ENCODE results near the gene VAV1. TPM values are rescaled to one million over a fixed set of nuclear protein-coding genes. Genes with fewer than 3 reads are reported as not detected.

VAV1 gene
- total RNA-seq, 1 donor from 2014 or later: not detected

DNA sequence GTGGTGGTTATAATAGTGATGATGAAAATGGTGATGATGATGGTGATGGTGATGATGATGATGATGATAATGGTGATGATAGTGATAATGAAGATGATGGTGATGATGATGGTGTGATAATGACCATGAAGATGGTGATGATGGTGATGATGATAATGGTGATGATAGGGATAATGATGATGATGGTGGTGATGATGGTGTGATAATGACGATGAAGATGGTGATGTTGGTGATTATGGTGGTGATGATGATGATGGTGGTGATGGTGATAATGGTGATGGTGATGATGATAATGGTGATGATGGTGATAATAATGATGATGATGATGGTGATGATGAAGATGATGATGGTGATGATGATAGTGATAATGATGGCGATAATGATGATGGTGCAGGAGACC lies 116.5 kb downstream of the VAV1 start:
- peaks cover 3% of the 10 kb centered on the region for H3K27me3 Mint-ChIP-seq (ENCODE audit: unreplicated experiment)
- peak overlapping the region; percentile 2 for H3K4me3 Mint-ChIP-seq (ENCODE audit: unreplicated experiment)
- TF ChIP-seq, protein P1, sequence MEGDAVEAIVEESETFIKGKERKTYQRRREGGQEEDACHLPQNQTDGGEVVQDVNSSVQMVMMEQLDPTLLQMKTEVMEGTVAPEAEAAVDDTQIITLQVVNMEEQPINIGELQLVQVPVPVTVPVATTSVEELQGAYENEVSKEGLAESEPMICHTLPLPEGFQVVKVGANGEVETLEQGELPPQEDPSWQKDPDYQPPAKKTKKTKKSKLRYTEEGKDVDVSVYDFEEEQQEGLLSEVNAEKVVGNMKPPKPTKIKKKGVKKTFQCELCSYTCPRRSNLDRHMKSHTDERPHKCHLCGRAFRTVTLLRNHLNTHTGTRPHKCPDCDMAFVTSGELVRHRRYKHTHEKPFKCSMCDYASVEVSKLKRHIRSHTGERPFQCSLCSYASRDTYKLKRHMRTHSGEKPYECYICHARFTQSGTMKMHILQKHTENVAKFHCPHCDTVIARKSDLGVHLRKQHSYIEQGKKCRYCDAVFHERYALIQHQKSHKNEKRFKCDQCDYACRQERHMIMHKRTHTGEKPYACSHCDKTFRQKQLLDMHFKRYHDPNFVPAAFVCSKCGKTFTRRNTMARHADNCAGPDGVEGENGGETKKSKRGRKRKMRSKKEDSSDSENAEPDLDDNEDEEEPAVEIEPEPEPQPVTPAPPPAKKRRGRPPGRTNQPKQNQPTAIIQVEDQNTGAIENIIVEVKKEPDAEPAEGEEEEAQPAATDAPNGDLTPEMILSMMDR (IDR thresholded peaks at IDR 0.05; ENCODE audit: partially characterized antibody, unreplicated experiment): no peak
- DNase-seq: no peak
- peaks cover 16% of the 10 kb centered on the region for H3K9me3 Mint-ChIP-seq (ENCODE audit: unreplicated experiment)
- no peak overlapping the region for H3K27ac Mint-ChIP-seq (ENCODE audit: unreplicated experiment)
- H3K36me3 Mint-ChIP-seq (ENCODE audit: unreplicated experiment): peaks cover 19% of the 10 kb centered on the region
- no peaks in the 10 kb centered on the region for H3K4me1 Mint-ChIP-seq (ENCODE audit: low read depth, unreplicated experiment)

DNA sequence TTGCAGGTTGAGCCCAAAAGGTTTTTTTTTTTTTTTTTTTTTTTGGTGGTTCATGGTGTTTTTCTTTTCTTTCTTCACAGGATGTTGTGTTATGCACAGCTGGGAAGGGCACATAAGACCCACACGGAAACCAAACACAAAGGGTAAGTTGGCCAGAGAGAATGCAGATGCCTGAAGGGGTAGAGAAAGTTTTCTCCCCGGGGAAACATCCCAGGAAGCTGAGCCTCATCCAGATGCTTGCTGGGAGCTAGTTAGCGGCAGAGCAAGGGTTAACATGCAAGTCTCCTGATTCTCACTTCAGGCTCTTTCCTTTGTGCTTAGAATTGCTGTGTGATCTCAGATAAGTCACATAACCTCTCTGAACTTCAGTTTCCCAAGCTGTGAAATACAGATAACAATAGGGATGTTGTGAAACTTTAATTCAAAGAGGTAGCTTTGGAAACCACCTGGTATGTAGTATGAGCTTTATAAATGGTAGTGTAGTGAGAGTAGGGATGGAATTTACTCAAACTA lies 117.9 kb downstream of the VAV1 start:
- H3K4me1 Mint-ChIP-seq (ENCODE audit: low read depth, unreplicated experiment): no peaks in the 10 kb centered on the region
- peaks cover 4% of the 10 kb centered on the region for H3K27me3 Mint-ChIP-seq (ENCODE audit: unreplicated experiment)
- H3K4me3 Mint-ChIP-seq (ENCODE audit: unreplicated experiment): no peak overlapping the region
- no peak overlapping the region for H3K27ac Mint-ChIP-seq (ENCODE audit: unreplicated experiment)
- TF ChIP-seq, protein P1 (IDR thresholded peaks at IDR 0.05; ENCODE audit: partially characterized antibody, unreplicated experiment): no peak
- H3K36me3 Mint-ChIP-seq (ENCODE audit: unreplicated experiment): peaks cover 30% of the 10 kb centered on the region
- no peak for DNase-seq
- peaks cover 22% of the 10 kb centered on the region for H3K9me3 Mint-ChIP-seq (ENCODE audit: unreplicated experiment)

DNA sequence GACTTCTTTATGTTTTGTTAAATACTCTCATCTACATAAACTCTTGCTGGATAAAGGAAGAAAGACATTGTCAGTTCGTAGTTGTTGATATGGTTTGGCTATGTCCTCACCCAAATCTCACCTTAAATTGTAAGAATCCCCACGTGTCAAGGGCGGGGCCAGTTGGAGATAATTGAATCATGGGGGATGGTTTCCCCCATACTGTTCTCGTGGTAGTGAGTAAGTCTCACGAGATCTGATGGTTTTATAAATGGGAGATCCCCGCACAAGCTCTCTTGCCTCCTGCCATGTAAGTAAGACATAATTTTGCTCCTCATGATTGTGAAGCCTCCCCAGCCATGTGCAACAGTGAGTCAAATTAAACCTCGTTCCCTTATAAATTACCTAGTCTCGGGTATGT lies 118.4 kb downstream of the VAV1 start:
- H3K4me1 Mint-ChIP-seq (ENCODE audit: low read depth, unreplicated experiment): no peaks in the 10 kb centered on the region
- no peak for DNase-seq
- H3K9me3 Mint-ChIP-seq (ENCODE audit: unreplicated experiment): peaks cover 22% of the 10 kb centered on the region
- no peak overlapping the region for H3K4me3 Mint-ChIP-seq (ENCODE audit: unreplicated experiment)
- TF ChIP-seq, protein P1 (IDR thresholded peaks at IDR 0.05; ENCODE audit: partially characterized antibody, unreplicated experiment): no peak
- H3K27ac Mint-ChIP-seq (ENCODE audit: unreplicated experiment): no peak overlapping the region
- H3K27me3 Mint-ChIP-seq (ENCODE audit: unreplicated experiment): peaks cover 4% of the 10 kb centered on the region
- peaks cover 30% of the 10 kb centered on the region for H3K36me3 Mint-ChIP-seq (ENCODE audit: unreplicated experiment)

DNA sequence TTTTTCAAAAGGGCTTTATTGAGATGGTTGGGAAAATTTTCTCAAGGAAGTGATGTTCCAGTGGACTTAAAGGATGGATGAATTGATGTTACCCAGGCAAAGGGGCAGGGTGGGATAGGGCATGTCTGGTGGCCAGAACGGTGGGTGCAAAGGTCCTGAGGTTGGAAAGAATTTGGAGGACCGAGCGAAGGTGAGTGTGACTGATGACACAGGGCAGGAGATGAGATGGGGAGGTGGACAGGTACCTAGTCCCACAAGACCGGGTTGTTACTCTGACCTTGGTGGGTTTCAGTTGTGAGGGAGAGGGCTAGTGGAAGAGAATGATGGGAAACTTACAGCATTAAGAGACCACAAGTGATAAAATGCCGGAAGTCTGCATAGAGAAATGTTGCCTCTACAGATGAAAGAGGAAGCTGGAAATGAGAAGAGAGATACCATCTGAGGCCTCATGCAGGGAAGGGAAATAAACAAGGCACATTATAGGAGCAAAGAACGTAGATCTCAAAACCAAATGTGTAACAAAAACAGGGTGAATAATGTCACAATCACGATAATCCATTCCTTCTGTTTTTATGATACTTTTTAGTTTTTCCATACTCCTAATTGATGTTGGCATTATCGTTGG lies 119.4 kb downstream of the VAV1 start:
- peaks cover 4% of the 10 kb centered on the region for H3K27me3 Mint-ChIP-seq (ENCODE audit: unreplicated experiment)
- no peak for DNase-seq
- TF ChIP-seq, protein P1 (IDR thresholded peaks at IDR 0.05; ENCODE audit: partially characterized antibody, unreplicated experiment): no peak
- no peak overlapping the region for H3K4me3 Mint-ChIP-seq (ENCODE audit: unreplicated experiment)
- peaks cover 29% of the 10 kb centered on the region for H3K36me3 Mint-ChIP-seq (ENCODE audit: unreplicated experiment)
- H3K4me1 Mint-ChIP-seq (ENCODE audit: low read depth, unreplicated experiment): no peaks in the 10 kb centered on the region
- no peak overlapping the region for H3K27ac Mint-ChIP-seq (ENCODE audit: unreplicated experiment)
- peaks cover 21% of the 10 kb centered on the region for H3K9me3 Mint-ChIP-seq (ENCODE audit: unreplicated experiment)

DNA sequence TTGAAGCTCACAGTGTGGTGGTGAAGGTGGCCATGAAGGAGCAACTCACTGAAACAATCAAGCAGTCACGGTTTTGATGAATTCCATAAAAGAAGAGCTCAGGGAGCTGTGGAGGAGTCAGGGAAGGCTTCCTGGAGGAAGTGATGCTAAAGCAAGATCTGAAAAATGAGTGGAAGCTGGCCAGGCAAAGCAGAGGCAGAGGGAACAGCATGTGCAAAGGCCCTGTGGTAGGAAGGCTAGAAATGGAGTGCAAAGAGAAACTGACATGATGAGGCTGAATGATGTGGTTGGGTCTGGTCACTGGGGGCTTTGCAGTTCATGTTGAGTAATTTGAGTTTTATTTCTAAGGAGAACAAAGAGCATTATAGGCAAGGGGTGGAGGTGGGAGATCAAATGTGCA lies 121.8 kb downstream of the VAV1 start:
- DNase-seq: no peak
- Mint-ChIP-seq H3K4me3 (ENCODE audit: unreplicated experiment) (no peak overlapping the region), H3K27me3 (ENCODE audit: unreplicated experiment) (peaks cover 4% of the 10 kb centered on the region), H3K9me3 (ENCODE audit: unreplicated experiment) (peaks cover 22% of the 10 kb centered on the region), H3K27ac (ENCODE audit: unreplicated experiment) (no peak overlapping the region), H3K4me1 (ENCODE audit: low read depth, unreplicated experiment) (no peaks in the 10 kb centered on the region), H3K36me3 (ENCODE audit: unreplicated experiment) (peaks cover 19% of the 10 kb centered on the region)
- TF ChIP-seq, protein P1 (IDR thresholded peaks at IDR 0.05; ENCODE audit: partially characterized antibody, unreplicated experiment): no peak
